H1 (cell line): Measurements from ENCODE around the gene UGT2B7.

Experiments
- CTCF ChIP-seq, 3 experiments: IDR thresholded peaks; 1 replicate in 2 of 3; 2 replicates in 1 of 3; pipeline versions ENCODE4 v1.5.1 to v1.6.1; 2011; ENCODE audit warnings: low read length in 3 of 3, mild to moderate bottlenecking in 3 of 3, inconsistent platforms in 2 of 3, low read depth in 1 of 3, moderate library complexity in 1 of 3; ENCODE audit not compliant: insufficient read depth in 1 of 3; ENCODE audit errors: control extremely low read depth in 1 of 3
- JUN ChIP-seq: IDR thresholded peaks from 2 replicates; pipeline ENCODE4 v1.6.1; 2011; ENCODE audit warnings: low read depth, mild to moderate bottlenecking, improper control_type of control experiment, low read length
- POLR2A ChIP-seq, 2 experiments: IDR thresholded peaks; 1 replicate in 1 of 2; 2 replicates in 1 of 2; pipeline ENCODE4 v1.6.1; 2011; ENCODE audit warnings: low read depth in 2 of 2, low read length in 2 of 2, mild to moderate bottlenecking in 2 of 2; ENCODE audit errors: control extremely low read depth in 1 of 2
- RXRA ChIP-seq: IDR thresholded peaks from 2 replicates; pipeline ENCODE4 v1.6.1; 2011; ENCODE audit warnings: low read depth, mild to moderate bottlenecking, low read length, moderate library complexity; ENCODE audit not compliant: insufficient read depth
- TAF1 ChIP-seq: IDR thresholded peaks from 2 replicates; pipeline ENCODE4 v1.6.1; 2011; ENCODE audit warnings: mild to moderate bottlenecking, low read depth, low read length
- TCF12 ChIP-seq: IDR thresholded peaks from 2 replicates; pipeline ENCODE4 v1.6.1; 2011; ENCODE audit warnings: low read depth, mild to moderate bottlenecking, low read length
- ZNF274 ChIP-seq: IDR thresholded peaks from 2 replicates; pipeline ENCODE4 v1.7.0; 2012; ENCODE audit warnings: low read length, borderline replicate concordance; ENCODE audit errors: extremely low read depth

GRCh38 chr4:69078852-69079251 lies 17.4 kb upstream of the UGT2B7 start:
- TF ChIP-seq ZNF274, result no peak
- peak; percentile 61; the same call in 1 of the 2 replicates for TF ChIP-seq TCF12
- no peak for TF ChIP-seq JUN
- no peak for TF ChIP-seq TAF1
- no peak for TF ChIP-seq POLR2A (IDR thresholded peaks at IDR 0.05; ENCODE audit: control extremely low read depth in 1 of 2, low read depth in 2 of 2, low read length in 2 of 2)
- no peak for TF ChIP-seq CTCF (IDR thresholded peaks at IDR 0.05; ENCODE audit: control extremely low read depth in 1 of 3, insufficient read depth in 1 of 3, low read depth in 1 of 3, low read length in 3 of 3)
- TF ChIP-seq RXRA, result no peak
